ENCODE data around the gene MSI2. TPM values are rescaled to one million over a fixed set of nuclear protein-coding genes. Genes with fewer than 3 reads are reported as not detected.
"Not testable (repeated sequence)": the region's sequence is repeated elsewhere in the genome, so short reads cannot be mapped to it uniquely, and the experiment has no call there.

MSI2 gene
- total RNA-seq, 2 donors from 2014 or later: 30.1 to 41.1 TPM

GRCh38 chr17:57617218-57617617, 360.9 kb downstream of the MSI2 start:
- DNase-seq (ENCODE audit: low spot score): no peak
- Histone ChIP-seq H3K36me3 (no peaks in the 10 kb centered on the region), H3K4me3 (no peak overlapping the region), H3K27ac (no peak overlapping the region), H3K27me3 (no peaks in the 10 kb centered on the region), H3K4me1 (peaks cover 0 to 11% of the 10 kb centered on the region in 2 donors), H3K9me3 (no peaks in the 10 kb centered on the region)
- TF ChIP-seq CTCF (IDR thresholded peaks at IDR 0.05): no peak

GRCh38 chr17:57619061-57619937, 363.0 kb downstream of the MSI2 start:
- no peaks in the 10 kb centered on the region for H3K36me3 ChIP-seq
- no peak overlapping the region for H3K27ac ChIP-seq
- no peak for TF ChIP-seq CTCF (IDR thresholded peaks at IDR 0.05)
- H3K4me3 ChIP-seq: no peak overlapping the region
- DNase-seq (ENCODE audit: low spot score): no peak
- peaks cover 0 to 31% of the 10 kb centered on the region in 2 donors for H3K4me1 ChIP-seq
- H3K9me3 ChIP-seq: no peaks in the 10 kb centered on the region
- no peaks in the 10 kb centered on the region for H3K27me3 ChIP-seq

- Histone ChIP-seq H3K9me3 (no peaks in the 10 kb centered on the region), H3K27ac (no peak overlapping the region), H3K4me3 (no peak overlapping the region), H3K27me3 (no peaks in the 10 kb centered on the region), H3K36me3 (no peaks in the 10 kb centered on the region), H3K4me1 (peaks cover 0 to 32% of the 10 kb centered on the region in 2 donors)
- no peak for TF ChIP-seq CTCF (IDR thresholded peaks at IDR 0.05)
- no peak for DNase-seq (ENCODE audit: low spot score)
These were observed 364.3 kb downstream of the MSI2 start for GRCh38 chr17:57620576-57620975.

- peak overlapping the region in 1 of 2 donors; percentile 60 for H3K27ac ChIP-seq
- H3K4me3 ChIP-seq: not testable (repeated sequence)
These were observed 365.5 kb downstream of the MSI2 start for GRCh38 chr17:57621791-57622190.

GRCh38 chr17:57622306-57622682, 366.0 kb downstream of the MSI2 start:
- H3K27me3 ChIP-seq: no peaks in the 10 kb centered on the region
- no peak overlapping the region for H3K4me3 ChIP-seq
- no peaks in the 10 kb centered on the region for H3K36me3 ChIP-seq
- H3K27ac ChIP-seq: peak overlapping the region; percentile 8 to 60
- TF ChIP-seq CTCF (IDR thresholded peaks at IDR 0.05): no peak
- no peaks in the 10 kb centered on the region for H3K9me3 ChIP-seq
- H3K4me1 ChIP-seq: peaks cover 0 to 43% of the 10 kb centered on the region in 2 donors
- DNase-seq (ENCODE audit: low spot score): no peak

More at GRCh38 chr17:57621791-57622190, 365.5 kb downstream of the MSI2 start:
- not testable (repeated sequence) for H3K36me3 ChIP-seq; DNase-seq (ENCODE audit: low spot score); H3K27me3 ChIP-seq; H3K9me3 ChIP-seq
- peaks cover 0 to 38% of the 10 kb centered on the region in 2 donors for H3K4me1 ChIP-seq

- H3K27ac ChIP-seq: peak overlapping the region; percentile 8 to 60
- DNase-seq (ENCODE audit: low spot score): peak; percentile 71
These were observed 366.5 kb downstream of the MSI2 start for GRCh38 chr17:57622683-57623433.

More at GRCh38 chr17:57622683-57623433, 366.5 kb downstream of the MSI2 start:
- no peaks in the 10 kb centered on the region for H3K9me3 ChIP-seq
- H3K36me3 ChIP-seq: no peaks in the 10 kb centered on the region
- TF ChIP-seq CTCF (IDR thresholded peaks at IDR 0.05): no peak
- H3K4me3 ChIP-seq: no peak overlapping the region
- H3K27me3 ChIP-seq: no peaks in the 10 kb centered on the region
- peaks cover 0 to 46% of the 10 kb centered on the region in 2 donors for H3K4me1 ChIP-seq

Measured in right atrium auricular region (tissue), 2 donors.